ENCODE results near the gene REX1BD.

The REX1BD gene

GRCh38 chr19:18610556-18611326 lies 22.1 kb downstream of the REX1BD start:
- H3K9me3 Mint-ChIP-seq, result no peaks in the 10 kb centered on the region
- peaks cover 41% of the 10 kb centered on the region for H3K27me3 Mint-ChIP-seq
- H3K36me3 Mint-ChIP-seq, result no peaks in the 10 kb centered on the region
- ATAC-seq (ENCODE audit: low read depth) (no peak), DNase-seq (ENCODE audit: low spot score in 2 of 2) (no peak)
- no peak overlapping the region for H3K27ac Mint-ChIP-seq
- H3K4me3 Mint-ChIP-seq, result no peak overlapping the region
- H3K4me1 Mint-ChIP-seq, result peaks cover 22% of the 10 kb centered on the region

- DNase-seq (ENCODE audit: low spot score in 2 of 2) (no peak), ATAC-seq (ENCODE audit: low read depth) (peak; percentile 51)
- Mint-ChIP-seq H3K36me3 (no peaks in the 10 kb centered on the region), H3K27ac (no peak overlapping the region), H3K9me3 (no peaks in the 10 kb centered on the region), H3K27me3 (peaks cover 41% of the 10 kb centered on the region), H3K4me1 (peaks cover 22% of the 10 kb centered on the region), H3K4me3 (peak overlapping the region; percentile 82)
These were observed 22.9 kb downstream of the REX1BD start for GRCh38 chr19:18611327-18612050.

GRCh38 chr19:18612051-18612771 lies 23.6 kb downstream of the REX1BD start:
- Mint-ChIP-seq H3K36me3 (no peaks in the 10 kb centered on the region), H3K4me3 (peak overlapping the region; percentile 82), H3K9me3 (no peaks in the 10 kb centered on the region), H3K4me1 (peaks cover 22% of the 10 kb centered on the region), H3K27ac (peak overlapping the region; percentile 47), H3K27me3 (peaks cover 37% of the 10 kb centered on the region)
- DNase-seq (ENCODE audit: low spot score in 2 of 2) (no peak), ATAC-seq (ENCODE audit: low read depth) (peak; percentile 13)

GRCh38 chr19:18612772-18613588 lies 24.4 kb downstream of the REX1BD start, which contains the start of gene TMEM59L:
TSS of gene TMEM59L (plus strand) at chr19:18612870. CDS start at chr19:18612959, 89 bp downstream.
- Mint-ChIP-seq H3K4me1 (peaks cover 22% of the 10 kb centered on the region), H3K36me3 (no peaks in the 10 kb centered on the region), H3K4me3 (peak within 1 kb of the TSS; percentile 82), H3K27me3 (peaks cover 42% of the 10 kb centered on the region), H3K9me3 (no peaks in the 10 kb centered on the region), H3K27ac (peak within 1 kb of the TSS; percentile 47)
- ATAC-seq (ENCODE audit: low read depth), result peak; percentile 55
- DNase-seq (ENCODE audit: low spot score in 2 of 2), result no peak

- DNase-seq (ENCODE audit: low spot score in 2 of 2), result no peak
- Mint-ChIP-seq H3K4me3 (peak overlapping the region; percentile 82), H3K27ac (no peak overlapping the region), H3K27me3 (peaks cover 39% of the 10 kb centered on the region), H3K9me3 (no peaks in the 10 kb centered on the region), H3K4me1 (peaks cover 22% of the 10 kb centered on the region), H3K36me3 (no peaks in the 10 kb centered on the region)
- no peak for ATAC-seq (ENCODE audit: low read depth)
These were observed 25.1 kb downstream of the REX1BD start for GRCh38 chr19:18613589-18614234.

- Mint-ChIP-seq H3K4me1 (peaks cover 19% of the 10 kb centered on the region), H3K27ac (no peak overlapping the region), H3K4me3 (no peak overlapping the region), H3K9me3 (no peaks in the 10 kb centered on the region), H3K27me3 (peaks cover 32% of the 10 kb centered on the region), H3K36me3 (no peaks in the 10 kb centered on the region)
- no peak for DNase-seq (ENCODE audit: low spot score in 2 of 2)
- ATAC-seq (ENCODE audit: low read depth), result no peak
These were observed 27.4 kb downstream of the REX1BD start for GRCh38 chr19:18616023-18616422.

- no peak for DNase-seq (ENCODE audit: low spot score in 2 of 2)
- peaks cover 26% of the 10 kb centered on the region for H3K27me3 Mint-ChIP-seq
- peaks cover 12% of the 10 kb centered on the region for H3K4me1 Mint-ChIP-seq
- H3K27ac Mint-ChIP-seq, result no peak overlapping the region
- no peaks in the 10 kb centered on the region for H3K36me3 Mint-ChIP-seq
- no peak overlapping the region for H3K4me3 Mint-ChIP-seq
- H3K9me3 Mint-ChIP-seq, result no peaks in the 10 kb centered on the region
- ATAC-seq (ENCODE audit: low read depth), result no peak
These were observed 29.0 kb downstream of the REX1BD start for GRCh38 chr19:18617562-18617961.

- ATAC-seq (ENCODE audit: low read depth), result no peak
- peaks cover 10% of the 10 kb centered on the region for H3K4me1 Mint-ChIP-seq
- no peaks in the 10 kb centered on the region for H3K9me3 Mint-ChIP-seq
- peaks cover 24% of the 10 kb centered on the region for H3K27me3 Mint-ChIP-seq
- H3K4me3 Mint-ChIP-seq, result no peak overlapping the region
- no peak for DNase-seq (ENCODE audit: low spot score in 2 of 2)
- no peaks in the 10 kb centered on the region for H3K36me3 Mint-ChIP-seq
- no peak overlapping the region for H3K27ac Mint-ChIP-seq
These were observed 29.6 kb downstream of the REX1BD start for GRCh38 chr19:18618236-18618635.

GRCh38 chr19:18620311-18620710 lies 31.7 kb downstream of the REX1BD start:
- ATAC-seq (ENCODE audit: low read depth) (no peak), DNase-seq (ENCODE audit: low spot score in 2 of 2) (no peak)
- no peaks in the 10 kb centered on the region for H3K9me3 Mint-ChIP-seq
- H3K27me3 Mint-ChIP-seq, result peaks cover 8% of the 10 kb centered on the region
- no peak overlapping the region for H3K4me3 Mint-ChIP-seq
- no peaks in the 10 kb centered on the region for H3K36me3 Mint-ChIP-seq
- H3K4me1 Mint-ChIP-seq, result peaks cover 5% of the 10 kb centered on the region
- H3K27ac Mint-ChIP-seq, result no peak overlapping the region

- no peak for ATAC-seq (ENCODE audit: low read depth)
- Mint-ChIP-seq H3K9me3 (no peaks in the 10 kb centered on the region), H3K4me3 (no peak overlapping the region), H3K4me1 (peaks cover 5% of the 10 kb centered on the region), H3K27me3 (peaks cover 8% of the 10 kb centered on the region), H3K36me3 (no peaks in the 10 kb centered on the region), H3K27ac (no peak overlapping the region)
- DNase-seq (ENCODE audit: low spot score in 2 of 2), result no peak
These were observed 32.3 kb downstream of the REX1BD start for GRCh38 chr19:18620902-18621301.

GRCh38 chr19:18626906-18627305 lies 38.3 kb downstream of the REX1BD start:
- peaks cover 6% of the 10 kb centered on the region for H3K27me3 Mint-ChIP-seq
- H3K4me3 Mint-ChIP-seq, result no peak overlapping the region
- peaks cover 5% of the 10 kb centered on the region for H3K4me1 Mint-ChIP-seq
- no peak for DNase-seq (ENCODE audit: low spot score in 2 of 2)
- no peaks in the 10 kb centered on the region for H3K36me3 Mint-ChIP-seq
- ATAC-seq (ENCODE audit: low read depth), result no peak
- no peak overlapping the region for H3K27ac Mint-ChIP-seq
- H3K9me3 Mint-ChIP-seq, result no peaks in the 10 kb centered on the region

GRCh38 chr19:18629166-18630088 lies 40.8 kb downstream of the REX1BD start:
- Mint-ChIP-seq H3K4me3 (no peak overlapping the region), H3K4me1 (peaks cover 3% of the 10 kb centered on the region), H3K9me3 (no peaks in the 10 kb centered on the region), H3K27ac (no peak overlapping the region), H3K27me3 (peaks cover 10% of the 10 kb centered on the region), H3K36me3 (no peaks in the 10 kb centered on the region)
- no peak for DNase-seq (ENCODE audit: low spot score in 2 of 2)
- ATAC-seq (ENCODE audit: low read depth), result no peak
